Endothelial cell of umbilical vein (primary cell): ENCODE measurements around the gene MGAT5.
"Not testable (repeated sequence)": the region's sequence is repeated elsewhere in the genome, so short reads cannot be mapped to it uniquely, and the experiment has no call there.

Experiments used
- CTCF ChIP-seq, 2 donors: IDR thresholded peaks; 1 replicate in 1 of 2; 2 replicates in 1 of 2; pipeline ENCODE4 v1.5.1; 2011; ENCODE audit warnings: low read length in 2 of 2, mild to moderate bottlenecking in 2 of 2, moderate library complexity in 2 of 2, control low read depth in 1 of 2, inconsistent platforms in 1 of 2, low read depth in 1 of 2; ENCODE audit not compliant: insufficient read depth in 1 of 2; ENCODE audit errors: extremely low read depth in 1 of 2
- EZH2 ChIP-seq: IDR thresholded peaks from 2 replicates; pipeline ENCODE4 v1.6.1; 2012; ENCODE audit warnings: borderline replicate concordance, low read depth, mild to moderate bottlenecking, moderate library complexity, low read length, inconsistent platforms; ENCODE audit not compliant: severe bottlenecking
- MAX ChIP-seq: IDR thresholded peaks from 2 replicates; pipeline ENCODE4 v1.6.1; 2011; ENCODE audit not compliant: insufficient read depth, insufficient read length
- POLR2A ChIP-seq: IDR thresholded peaks from 2 replicates; pipeline ENCODE4 v1.6.1; 2012; ENCODE audit warnings: low read depth, mild to moderate bottlenecking, control low read depth, low read length

GRCh38 chr2:134476982-134477381, 223.1 kb downstream of the MGAT5 start:
- TF ChIP-seq POLR2A; MAX; CTCF (IDR thresholded peaks at IDR 0.05; ENCODE audit: extremely low read depth in 1 of 2, insufficient read depth in 1 of 2, low read depth in 1 of 2, low read length in 2 of 2); EZH2: not testable (repeated sequence)
